ENCODE results near the gene KCNJ3.

KCNJ3 gene

DNA sequence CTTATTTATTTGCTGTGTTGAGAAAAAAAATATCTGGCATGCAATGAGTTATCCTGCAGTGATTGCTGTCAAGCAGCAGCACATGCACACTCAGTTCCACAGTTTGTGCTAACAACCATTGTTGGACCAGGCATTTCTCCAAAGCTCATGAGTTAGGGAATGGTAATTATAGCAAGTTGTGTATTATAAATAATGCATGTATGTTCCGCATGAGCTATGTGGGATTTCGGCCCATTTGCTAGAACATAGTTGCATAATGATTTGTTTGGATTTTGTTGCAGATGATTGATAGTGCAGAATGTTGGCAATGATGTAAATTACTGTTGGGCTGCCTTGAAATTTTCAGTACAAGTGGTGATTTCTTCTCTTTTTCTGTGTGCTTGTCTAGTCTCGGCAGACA, 10.7 kb downstream of the KCNJ3 start:
- DNase-seq: peak; percentile 44

DNA sequence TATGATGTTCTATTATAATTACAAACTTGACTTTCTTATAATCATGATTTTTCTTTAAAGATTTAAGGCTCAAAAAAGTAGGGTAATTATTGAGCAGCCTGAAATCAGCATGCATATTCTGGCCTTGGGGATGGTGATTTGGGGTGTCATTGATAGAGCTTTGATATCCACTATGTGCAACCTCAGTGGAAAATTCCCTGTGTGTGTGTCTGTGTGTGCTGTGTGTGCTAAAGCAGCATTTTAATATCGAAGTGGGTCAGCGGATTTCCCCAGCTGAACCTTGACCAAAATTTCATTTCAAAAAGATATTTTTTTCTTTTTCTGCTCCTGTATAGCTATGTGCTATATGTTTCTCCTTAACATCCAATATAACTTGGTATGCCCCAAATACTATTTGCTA, 11.6 kb downstream of the KCNJ3 start:
- DNase-seq: no peak

DNA sequence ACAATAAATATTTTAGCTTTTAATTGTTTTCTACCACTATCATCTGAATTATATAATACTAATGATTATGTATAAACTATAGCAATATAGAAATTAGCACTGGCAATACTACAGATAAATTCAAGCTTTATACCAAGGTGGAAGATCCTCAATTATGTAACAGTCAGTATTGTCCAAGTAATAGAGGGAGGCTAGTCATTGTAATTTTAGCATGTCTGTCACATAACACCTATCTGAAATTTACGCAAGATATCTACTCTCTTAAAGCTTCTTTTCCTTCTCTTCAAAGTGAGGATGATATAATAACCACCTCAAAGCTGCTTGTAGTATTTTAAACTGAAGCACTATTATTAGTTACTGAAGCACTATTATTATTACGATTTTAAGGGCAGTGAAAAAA, 12.2 kb downstream of the KCNJ3 start:
- DNase-seq: no peak

DNA sequence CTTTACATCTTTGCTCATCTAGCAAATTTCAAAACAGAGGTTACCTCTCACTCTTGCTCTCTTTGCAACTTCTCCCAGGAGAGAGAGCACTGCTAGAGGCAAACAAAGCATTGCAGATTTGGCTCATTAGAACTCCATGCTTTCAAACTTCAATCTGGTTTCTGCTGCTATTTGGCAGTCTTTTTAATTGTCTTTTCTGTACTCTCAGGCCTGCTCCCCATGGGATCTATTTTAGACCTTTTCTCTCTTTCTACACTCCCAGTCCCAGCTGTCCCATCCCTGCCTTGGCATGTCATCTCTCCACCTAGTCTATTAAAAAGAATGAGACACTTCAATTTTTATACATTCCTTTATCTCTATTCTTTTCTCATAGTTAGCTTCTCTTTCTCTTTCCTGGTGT, 15.2 kb downstream of the KCNJ3 start:
- DNase-seq: no peak

DNA sequence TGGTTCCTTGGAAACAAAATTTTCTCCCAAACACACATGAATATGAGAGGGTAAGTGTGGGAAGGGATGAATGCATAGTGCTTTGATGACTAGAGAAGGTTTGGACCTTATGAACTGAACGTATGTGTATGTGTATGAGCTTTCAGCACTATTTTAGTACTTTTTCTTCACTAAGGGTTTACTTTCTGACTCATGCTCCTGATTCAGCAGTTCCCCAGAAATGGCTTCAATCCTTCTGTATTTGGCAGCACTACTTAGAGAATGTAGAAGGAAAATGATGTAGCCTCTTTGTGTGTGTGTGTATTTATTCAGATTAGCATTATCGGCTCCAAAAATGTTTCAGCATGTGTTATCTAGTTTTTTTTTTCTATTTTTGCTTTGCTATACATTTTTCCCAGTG, 22.2 kb downstream of the KCNJ3 start:
- no peak for DNase-seq

DNA sequence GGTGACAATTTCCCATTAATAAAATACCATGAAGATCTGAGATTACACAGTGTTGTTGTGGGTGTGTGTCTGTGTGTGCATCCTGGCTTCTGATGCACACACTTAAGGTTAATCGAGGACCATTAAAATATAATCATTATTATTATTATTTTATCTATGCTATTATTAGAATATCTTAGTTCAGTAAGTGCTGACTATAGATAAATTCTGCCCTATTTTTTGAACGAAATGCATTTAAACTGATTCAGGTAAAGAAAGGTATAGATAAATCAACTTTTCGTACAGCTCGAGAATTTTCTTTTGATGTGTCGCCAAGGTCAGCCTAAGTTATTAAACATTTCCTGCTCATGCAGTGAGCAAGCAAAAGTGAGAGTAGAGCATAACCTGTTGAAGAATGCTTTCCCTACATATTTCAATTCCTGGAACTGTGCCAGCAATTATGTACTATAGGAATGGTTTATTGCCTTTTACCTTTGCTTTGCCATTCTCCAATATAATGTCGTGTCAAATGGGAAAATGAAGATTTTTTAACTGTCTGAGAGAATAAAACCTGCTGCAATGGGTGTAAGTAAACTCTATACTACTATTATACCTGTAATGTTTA, 25.8 kb downstream of the KCNJ3 start:
- no peak for DNase-seq

DNA sequence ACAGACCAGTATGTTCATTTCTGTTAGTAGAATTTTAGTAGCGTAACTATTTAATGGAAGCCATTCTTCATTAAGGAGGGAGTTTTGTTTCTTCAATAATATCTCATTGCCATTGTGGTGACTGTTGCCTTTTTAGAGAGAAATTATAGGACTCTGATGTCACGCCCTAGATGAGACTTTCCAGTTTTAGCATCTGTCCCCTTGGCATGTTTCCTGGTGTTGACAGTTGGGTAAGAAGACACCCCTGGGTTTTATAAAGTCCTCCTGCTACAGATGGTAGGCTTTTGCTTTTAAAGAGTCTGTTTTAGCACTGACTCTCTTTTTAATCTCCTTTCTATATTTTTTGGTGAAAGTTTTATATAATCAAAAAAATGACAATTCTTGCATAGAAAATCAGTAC, 41.9 kb downstream of the KCNJ3 start:
- peak; percentile 60 for DNase-seq

DNA sequence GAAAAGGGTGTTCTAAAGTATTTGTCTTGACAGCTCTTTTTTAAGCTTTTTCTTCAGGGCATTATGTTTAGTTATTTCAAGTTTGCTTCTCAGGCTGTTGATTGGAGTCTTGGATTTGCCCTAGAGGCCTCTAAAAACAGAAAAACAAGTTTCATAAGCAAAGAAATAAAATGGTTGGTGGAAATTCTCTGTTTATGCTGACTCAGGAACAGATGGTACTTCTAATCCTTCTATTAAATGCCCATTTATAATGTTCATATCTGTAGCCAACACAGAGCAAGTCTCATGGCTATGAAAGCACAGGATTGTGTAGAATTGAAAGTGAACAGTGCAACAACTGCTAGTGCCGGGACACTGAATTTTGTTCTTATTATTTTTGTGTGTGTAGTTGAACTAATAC, 60.4 kb downstream of the KCNJ3 start:
- no peak for DNase-seq

DNA sequence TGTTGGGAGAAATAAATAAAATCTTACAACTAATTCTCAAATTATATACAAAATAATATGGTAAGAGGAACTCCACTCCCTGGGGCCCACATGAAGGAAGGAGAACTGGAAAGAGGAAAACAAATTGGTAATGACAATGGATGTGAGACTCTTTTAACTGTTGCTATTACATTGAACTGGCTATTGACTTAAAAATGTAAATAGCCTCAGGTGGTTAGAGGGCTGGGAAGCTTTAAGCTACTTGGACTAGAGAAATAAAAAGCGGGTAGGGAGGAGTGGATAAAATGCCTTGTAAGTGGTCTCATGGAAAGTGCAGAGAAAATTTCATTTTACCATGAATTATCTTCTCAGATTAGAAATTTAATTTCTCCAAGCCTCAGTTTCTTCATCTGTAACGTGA, 64.1 kb downstream of the KCNJ3 start:
- no peak for DNase-seq

DNA sequence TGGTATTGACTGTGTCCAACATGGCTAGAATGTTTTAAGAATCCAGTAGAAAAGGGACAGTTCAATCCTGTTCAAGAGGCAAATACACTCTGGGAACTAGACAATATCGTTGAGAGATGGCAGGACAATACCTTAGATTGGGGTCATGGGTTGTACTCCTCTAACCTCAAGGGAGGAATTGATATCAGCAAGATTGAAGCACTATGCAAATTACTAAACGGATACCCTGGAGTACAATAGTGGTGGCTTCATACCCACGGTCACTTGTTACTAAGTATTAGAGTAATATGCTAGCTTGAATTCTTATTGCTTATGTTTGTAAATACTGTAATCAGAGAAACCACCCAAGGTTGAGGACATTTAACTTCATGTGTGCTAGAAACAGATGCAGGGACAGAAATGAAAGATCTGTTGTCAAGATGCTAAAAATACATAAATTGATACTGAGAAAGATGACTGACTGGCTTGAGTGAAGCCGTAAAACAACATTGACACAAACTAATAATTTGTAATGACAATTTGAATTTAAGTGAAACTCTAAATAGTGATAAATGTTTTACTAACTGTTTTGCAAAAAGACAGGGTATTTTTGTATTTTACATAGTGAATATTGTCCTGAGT, 73.3 kb downstream of the KCNJ3 start:
- no peak for DNase-seq

DNA sequence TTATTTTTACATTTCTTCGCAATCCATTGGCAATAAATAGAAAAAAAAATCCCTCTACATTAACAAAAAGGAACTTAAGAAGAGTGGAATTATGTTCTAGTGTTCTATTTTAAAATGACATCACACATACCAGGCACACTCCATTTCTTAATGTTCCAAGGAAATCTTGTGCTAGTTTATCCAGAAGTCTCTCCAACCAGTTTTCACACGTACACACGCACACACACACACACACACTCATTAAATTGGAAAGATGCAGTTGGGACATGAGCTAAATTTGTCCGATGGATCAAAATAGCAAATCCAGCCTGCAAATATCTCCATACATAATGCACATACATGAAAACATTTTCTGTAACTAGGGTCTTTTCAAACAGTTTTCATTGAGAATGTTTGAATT, 78.3 kb downstream of the KCNJ3 start:
- DNase-seq: no peak

DNA sequence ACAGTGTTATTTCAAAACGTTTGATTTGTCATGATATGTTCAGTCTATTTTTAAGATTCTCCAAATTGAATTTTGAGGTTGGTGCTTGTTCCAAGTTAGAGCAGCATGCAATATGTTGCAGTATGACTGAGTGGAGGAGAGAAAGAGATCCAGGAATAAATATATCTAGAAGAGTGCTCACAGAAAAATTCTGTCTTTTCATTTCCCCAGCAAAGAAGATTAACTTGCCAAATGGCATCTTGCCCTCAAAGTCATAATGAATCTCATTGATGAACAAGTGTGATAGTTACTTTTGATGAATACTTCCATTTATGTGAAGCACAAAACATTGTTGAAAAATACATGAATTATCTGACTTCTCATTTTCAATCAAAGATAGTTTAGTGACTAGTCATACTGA, 95.9 kb downstream of the KCNJ3 start:
- no peak for DNase-seq

DNA sequence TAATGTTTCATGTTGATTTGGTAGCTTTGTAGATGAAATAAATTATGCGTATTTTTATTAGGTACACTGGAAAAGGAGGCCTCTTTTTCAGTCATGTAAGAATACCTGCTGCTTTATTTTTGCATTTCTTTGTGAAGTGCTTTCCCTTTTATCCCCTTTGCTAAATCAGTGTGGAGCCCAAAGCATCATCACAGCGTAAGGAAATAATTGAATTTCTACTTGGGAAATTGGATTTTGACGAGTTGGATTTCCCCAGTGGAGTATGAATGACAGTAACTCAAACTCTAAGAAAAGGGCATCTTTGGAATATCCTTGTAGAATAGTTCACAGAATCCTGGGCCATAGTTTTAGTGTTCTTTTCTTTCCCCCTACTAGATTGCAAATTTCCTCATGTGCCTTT, 97.2 kb downstream of the KCNJ3 start:
- DNase-seq: no peak

DNA sequence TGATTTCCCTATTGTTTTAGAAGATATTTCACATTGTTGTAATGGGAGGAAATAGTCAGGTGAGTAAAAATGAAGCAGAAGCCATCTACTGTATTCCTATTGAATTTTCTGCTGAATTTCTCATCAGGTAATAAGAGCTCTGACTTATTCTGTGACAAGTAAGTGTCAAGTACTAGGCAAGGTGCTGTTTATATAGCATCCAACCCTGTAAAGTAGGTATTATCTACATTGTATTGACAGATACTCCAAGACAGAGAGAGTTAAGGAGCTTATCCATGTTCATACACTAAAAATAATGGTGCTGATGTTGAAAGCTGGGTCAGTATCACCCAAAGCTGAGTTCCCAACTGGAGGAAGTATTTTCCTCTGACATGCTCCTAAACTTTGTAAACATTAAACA, 106.0 kb downstream of the KCNJ3 start:
- no peak for DNase-seq

DNA sequence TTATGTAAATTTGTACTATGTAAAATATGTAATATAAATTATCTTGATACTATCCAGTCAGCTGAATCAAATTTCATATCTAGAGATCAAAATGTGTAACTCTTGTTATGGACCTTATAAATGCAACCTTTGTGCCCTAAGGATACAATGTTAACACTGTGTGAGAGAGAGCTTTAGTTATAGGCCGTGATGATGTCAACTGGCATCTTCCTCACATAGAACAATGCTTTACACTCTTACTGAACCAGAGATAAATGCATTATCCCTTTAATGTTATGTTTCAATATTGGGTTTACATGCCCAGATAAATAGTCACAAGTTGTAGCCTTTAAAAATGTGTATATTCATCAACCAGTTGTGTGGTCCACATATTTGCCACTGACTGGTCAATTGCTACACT, 115.1 kb downstream of the KCNJ3 start:
- no peak for DNase-seq

DNA sequence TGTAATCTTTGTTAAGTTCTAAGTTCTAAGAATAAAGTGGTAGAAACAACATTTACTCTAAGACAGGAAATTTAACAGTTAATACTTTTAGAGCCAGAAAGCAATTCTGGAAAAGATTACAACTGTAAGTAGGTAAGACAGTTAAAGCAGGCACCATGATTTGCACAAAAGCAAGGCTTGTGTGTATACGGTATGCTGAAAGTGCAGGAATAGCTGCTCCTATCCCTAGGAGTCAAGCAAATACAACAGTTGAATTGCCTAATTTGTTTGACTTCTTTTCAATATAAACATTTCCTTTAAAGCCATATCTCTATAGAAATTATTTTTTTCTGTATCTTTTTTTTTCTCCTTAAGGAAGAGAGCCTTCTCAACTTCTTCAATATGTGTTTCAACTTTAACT, 116.4 kb downstream of the KCNJ3 start:
- no peak for DNase-seq

DNA sequence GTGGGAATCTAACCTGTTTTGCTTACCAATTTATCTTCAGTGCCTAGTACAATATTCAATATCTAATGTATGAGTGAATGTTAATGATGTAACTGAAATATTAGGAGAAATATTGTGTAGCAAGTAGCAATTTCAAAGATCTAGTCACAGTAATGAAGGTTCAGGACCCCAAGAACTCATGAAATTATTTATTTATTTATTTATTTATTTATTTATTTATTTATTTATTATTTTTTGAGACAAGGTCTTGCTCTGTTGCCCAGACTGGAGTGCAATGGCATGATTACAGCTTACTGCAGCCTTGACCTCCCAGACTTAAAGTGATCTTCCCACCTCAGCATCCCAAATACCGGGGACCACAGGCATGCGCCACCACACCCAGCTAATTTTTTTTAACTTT, 126.9 kb downstream of the KCNJ3 start:
- no peak for DNase-seq

DNA sequence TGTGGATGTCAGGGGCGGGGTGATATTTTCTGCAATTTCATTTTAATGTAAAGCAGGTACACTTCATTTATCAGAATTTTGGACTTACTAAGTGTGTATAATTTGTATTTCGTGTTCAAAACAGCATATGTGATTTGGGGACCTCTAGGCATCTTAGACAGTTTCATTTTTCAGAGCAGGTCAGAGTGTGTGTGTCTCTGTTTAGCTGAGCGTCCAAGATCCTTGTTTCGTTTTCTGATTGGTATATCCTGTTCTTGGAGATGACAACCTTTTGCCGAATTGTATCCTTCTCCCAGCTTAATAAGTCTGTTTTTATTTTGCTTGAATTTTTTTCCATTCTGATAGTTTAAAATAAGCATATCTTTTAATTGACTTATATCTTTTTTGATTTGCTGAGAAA, 128.3 kb downstream of the KCNJ3 start:
- no peak for DNase-seq

DNA sequence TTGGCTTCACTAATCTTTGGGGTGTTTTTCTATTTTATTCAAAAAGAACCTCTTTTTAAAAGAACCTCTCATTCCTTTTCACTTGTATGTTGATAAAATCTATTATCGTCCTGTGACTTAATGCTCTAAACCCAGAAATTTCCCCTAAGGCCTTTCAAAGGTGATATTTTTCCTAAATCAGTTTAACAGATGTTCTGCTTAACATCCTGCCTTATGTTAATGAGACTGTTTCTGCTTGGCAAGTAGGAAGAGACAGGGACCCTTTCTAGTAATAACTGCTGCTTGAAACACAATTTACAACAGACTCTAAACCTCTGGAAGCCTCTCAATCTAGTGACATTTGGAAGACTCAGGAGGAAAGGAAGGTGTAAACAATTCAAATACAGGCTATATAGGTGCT, 128.8 kb downstream of the KCNJ3 start:
- no peak for DNase-seq

DNA sequence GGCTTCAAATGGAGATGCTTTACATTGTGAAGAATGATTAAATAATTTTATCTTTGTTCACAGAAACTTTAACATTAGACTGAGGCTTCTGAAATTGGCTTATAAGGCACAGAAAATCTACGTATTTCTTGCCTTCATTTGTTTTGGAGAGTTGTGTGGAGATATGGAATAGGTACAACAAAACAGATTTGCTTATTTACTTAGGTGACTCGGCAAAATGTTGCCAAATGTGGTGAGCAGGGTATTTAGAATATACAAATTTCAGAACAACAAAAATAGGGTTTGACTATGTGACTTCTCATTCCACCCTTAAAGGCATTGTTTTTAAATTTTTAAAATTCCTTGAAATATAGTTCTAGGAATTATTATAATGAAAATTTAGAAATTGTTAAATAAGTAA, 134.2 kb downstream of the KCNJ3 start:
- no peak for DNase-seq

DNA sequence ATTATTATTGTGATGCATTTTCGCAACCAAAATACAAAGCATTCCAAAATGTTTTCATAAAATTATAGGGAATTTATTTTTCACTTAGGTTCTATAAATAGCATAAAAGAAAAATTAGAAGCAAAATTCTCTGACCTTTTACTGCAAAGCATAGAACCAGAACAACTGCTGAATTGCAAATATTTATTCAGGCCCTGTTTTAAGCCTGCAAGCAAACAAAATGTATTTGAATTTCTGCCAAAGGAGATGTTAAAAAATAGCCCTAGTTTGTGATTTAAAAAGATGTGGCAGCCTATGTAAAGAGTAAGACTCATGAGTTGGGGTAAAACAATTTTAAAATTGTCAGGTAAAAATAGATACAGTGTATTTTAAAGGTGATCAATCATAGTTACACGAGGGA, 138.1 kb downstream of the KCNJ3 start:
- peak; percentile 83 for DNase-seq

DNA sequence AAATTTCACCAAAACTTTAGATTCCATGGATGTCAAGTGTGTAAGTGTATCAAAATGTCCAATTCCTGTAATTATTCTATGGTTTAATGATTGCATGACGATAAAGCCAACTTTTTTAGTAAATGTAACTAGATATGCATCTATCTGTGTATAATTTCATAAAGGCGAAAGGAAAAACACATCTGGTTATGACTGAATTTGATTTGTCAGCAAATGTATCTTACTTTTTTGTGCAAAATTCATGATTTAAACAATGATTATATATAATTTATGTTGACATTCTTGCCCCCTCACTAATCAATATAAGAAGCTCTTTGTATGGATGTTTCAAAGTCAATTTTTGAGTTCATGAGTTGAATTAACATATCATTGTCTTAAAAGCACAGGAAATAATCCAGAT, 138.5 kb downstream of the KCNJ3 start:
- no peak for DNase-seq

DNA sequence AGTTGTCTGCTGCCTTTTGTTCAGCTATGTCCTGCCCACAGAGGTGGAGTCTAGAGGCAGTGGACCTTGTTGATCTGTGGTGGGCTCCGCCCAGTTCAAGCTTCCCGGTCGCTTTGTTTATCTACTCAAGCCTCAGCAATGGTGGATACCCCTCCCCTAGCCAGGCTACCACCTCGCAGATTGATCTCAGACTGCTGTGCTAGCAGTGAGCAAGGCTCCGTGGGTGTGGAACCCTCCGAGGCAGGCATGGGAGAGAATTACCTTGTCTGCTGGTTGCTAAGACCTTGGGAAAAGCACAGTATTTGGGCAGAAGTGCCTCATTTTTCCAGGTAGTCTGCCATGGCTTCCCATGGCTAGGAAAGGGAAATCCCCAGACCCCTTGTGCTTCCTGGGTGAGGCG, 146.0 kb downstream of the KCNJ3 start:
- DNase-seq: no peak

DNA sequence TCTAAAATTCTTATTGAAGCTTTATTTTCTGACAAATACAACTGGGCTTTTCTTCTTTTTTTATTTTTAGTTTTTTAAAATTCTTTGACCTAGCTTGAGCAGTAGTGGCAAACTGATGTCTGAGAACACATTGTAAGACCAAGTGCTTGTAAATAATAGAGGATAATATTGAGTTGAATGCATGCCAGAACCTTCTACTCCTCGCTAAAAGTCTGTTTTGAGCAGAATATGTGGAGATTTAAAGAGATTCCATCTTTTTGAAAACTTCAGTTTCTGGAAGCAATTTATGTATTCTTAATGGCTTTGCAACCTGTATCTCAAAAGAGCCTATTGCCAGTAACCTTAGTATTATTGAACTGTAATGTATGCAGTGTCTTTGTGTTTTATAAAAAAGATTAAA, 148.3 kb downstream of the KCNJ3 start:
- no peak for DNase-seq

DNA sequence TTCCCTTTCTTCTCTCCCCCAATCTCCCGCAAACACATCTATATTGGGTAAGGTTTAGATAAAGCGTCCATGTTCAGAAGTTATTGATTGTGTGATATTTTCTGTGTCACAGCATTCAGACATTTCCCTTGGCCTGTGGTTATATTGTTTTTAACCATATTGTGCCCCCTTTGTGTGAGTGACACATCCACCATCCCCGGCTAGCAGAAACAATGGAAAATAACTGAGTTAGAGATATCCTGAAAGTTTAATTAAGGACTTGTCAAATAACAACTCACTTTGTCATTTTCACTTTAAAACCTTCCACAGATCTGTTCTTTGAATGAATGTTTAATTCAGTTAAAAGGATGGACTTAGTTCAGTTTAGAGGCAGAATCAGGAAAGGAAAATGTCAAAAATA, 151.0 kb downstream of the KCNJ3 start:
- DNase-seq: no peak

DNA sequence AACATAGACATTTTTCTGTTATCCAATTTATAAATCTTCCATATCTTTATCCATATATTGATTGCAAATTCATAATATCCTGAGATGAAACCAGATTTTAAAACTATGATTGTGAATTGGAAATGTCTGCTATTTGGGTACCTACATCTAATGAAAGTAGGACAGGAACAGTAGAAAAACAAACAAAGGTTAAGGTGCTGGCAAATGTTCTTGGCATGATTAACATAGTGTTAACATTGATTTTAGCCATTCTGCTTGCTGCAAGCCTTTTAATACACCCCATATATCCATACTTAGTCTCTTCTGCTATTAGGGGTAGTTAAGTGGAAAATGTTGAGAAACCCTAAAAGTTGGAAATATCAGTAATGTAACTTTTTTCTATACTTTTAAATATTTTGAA, 152.0 kb downstream of the KCNJ3 start:
- DNase-seq: no peak

Data from NCI-H2081 treated with DMSO at 0.1 percent for 48 hours (cell line).